Neural cell (in vitro differentiated cells): ENCODE results near the gene IDUA. TPM values are rescaled to one million over a fixed set of nuclear protein-coding genes. Genes with fewer than 3 reads are reported as not detected.

Experiments used
- H2AFZ ChIP-seq: fragments of 200-600, 300-800 bp; sonication (generic), shearing (Covaris generic); 2 replicates; pipeline ENCODE4 v1.6.0; 2014; ENCODE audit warnings: low read depth, mild to moderate bottlenecking, antibody characterized with exemption, low read length, moderate library complexity
- H3F3A ChIP-seq: fragments of 200-600 bp; shearing (Covaris generic); 2 replicates; pipeline ENCODE4 v1.6.1; 2016; ENCODE audit warnings: mild to moderate bottlenecking, moderate library complexity, mixed read lengths, antibody characterized with exemption, low read length; ENCODE audit not compliant: insufficient read depth, poor library complexity, severe bottlenecking
- H3K27ac ChIP-seq: fragments of 200-600, 300-800 bp; sonication (generic), shearing (Covaris generic); 2 replicates; pipeline ENCODE4 v1.5.1; 2014; ENCODE audit warnings: mild to moderate bottlenecking, low read length, moderate library complexity
- H3K27me3 ChIP-seq: fragments of 300-800, 200-600 bp; sonication (generic), shearing (Covaris generic); 2 replicates; pipeline ENCODE4 v1.6.0; 2014; ENCODE audit warnings: mild to moderate bottlenecking, low read depth, low read length, moderate library complexity; ENCODE audit not compliant: insufficient read depth
- H3K36me3 ChIP-seq: fragments of 300-800, 200-600 bp; sonication (generic), shearing (Covaris generic); 2 replicates; pipeline ENCODE4 v1.5.1; 2014; ENCODE audit warnings: mild to moderate bottlenecking, antibody characterized with exemption, low read length, moderate library complexity; ENCODE audit not compliant: insufficient read depth
- H3K4me2 ChIP-seq: fragments of 300-800, 200-600 bp; sonication (generic), shearing (Covaris generic); 2 replicates; pipeline ENCODE4 v1.6.0; 2014; ENCODE audit warnings: mild to moderate bottlenecking, low read length
- H3K4me3 ChIP-seq: fragments of 300-800, 200-600 bp; sonication (generic), shearing (Covaris generic); 2 replicates; pipeline ENCODE4 v1.5.1; 2014; ENCODE audit warnings: mild to moderate bottlenecking, low read length, moderate library complexity
- H3K79me2 ChIP-seq: fragments of 200-600 bp; shearing (Covaris generic); replicated peaks from 2 replicates; pipeline ENCODE4 v1.6.0; 2014; ENCODE audit warnings: mild to moderate bottlenecking, low read length, moderate library complexity; ENCODE audit not compliant: insufficient read depth
- H3K9ac ChIP-seq: fragments of 300-800, 200-600 bp; sonication (generic), shearing (Covaris generic); 2 replicates; pipeline ENCODE4 v1.6.1; 2016; ENCODE audit warnings: mild to moderate bottlenecking, low read length, mixed read lengths
- H3K9me2 ChIP-seq: fragments of 200-600 bp; shearing (Covaris generic); 2 replicates; pipeline ENCODE4 v1.6.1; 2016; ENCODE audit warnings: mild to moderate bottlenecking, low read length, mixed read lengths; ENCODE audit not compliant: insufficient read depth
- H3K9me3 ChIP-seq: fragments of 200-600, 300-800 bp; sonication (generic), shearing (Covaris generic); 2 replicates; pipeline ENCODE4 v1.6.1; 2016; ENCODE audit warnings: mild to moderate bottlenecking, mixed run types, low read length, moderate library complexity, mixed read lengths
- H4K20me1 ChIP-seq: fragments of 200-600 bp; shearing (Covaris generic); 2 replicates; pipeline ENCODE4 v1.6.1; 2016; ENCODE audit warnings: mild to moderate bottlenecking, mixed run types; ENCODE audit not compliant: insufficient read depth
- CTCF ChIP-seq: fragments of 450-650 bp; IDR thresholded peaks from 2 replicates; pipeline ENCODE4 v1.5.1; 2014; ENCODE audit warnings: antibody characterized with exemption, mild to moderate bottlenecking, moderate library complexity; ENCODE audit not compliant: poor library complexity, severe bottlenecking
- EP300 ChIP-seq: fragments of 450-650 bp; conservative IDR thresholded peaks from 2 replicates; pipeline ENCODE4 v1.6.1; 2014; ENCODE audit warnings: antibody characterized with exemption, mild to moderate bottlenecking, moderate library complexity; ENCODE audit not compliant: poor library complexity, severe bottlenecking
- EZH2 ChIP-seq: fragments of 200-600, 300-800 bp; shearing (Covaris generic), sonication (generic); IDR thresholded peaks from 2 replicates; pipeline ENCODE4 v1.6.1; 2014; ENCODE audit warnings: antibody characterized with exemption, low read length, borderline replicate concordance, mild to moderate bottlenecking; ENCODE audit not compliant: insufficient read depth, poor library complexity, severe bottlenecking
- MXI1 ChIP-seq: fragments of 450-650 bp; conservative IDR thresholded peaks from 2 replicates; pipeline ENCODE4 v1.6.1; 2014; ENCODE audit warnings: antibody characterized with exemption, mild to moderate bottlenecking; ENCODE audit not compliant: poor library complexity, severe bottlenecking
- POLR2AphosphoS5 ChIP-seq: IDR thresholded peaks from 2 replicates; pipeline ENCODE4 v1.6.1; 2012
- RAD21 ChIP-seq: fragments of 450-650 bp; conservative IDR thresholded peaks from 2 replicates; pipeline ENCODE4 v1.6.1; 2014; ENCODE audit warnings: antibody characterized with exemption, mild to moderate bottlenecking, moderate library complexity
- SMC3 ChIP-seq: fragments of 450-650 bp; conservative IDR thresholded peaks from 2 replicates; pipeline ENCODE4 v1.6.1; 2014; ENCODE audit warnings: antibody characterized with exemption, mild to moderate bottlenecking, moderate library complexity; ENCODE audit not compliant: poor library complexity
- TAF1 ChIP-seq: IDR thresholded peaks from 2 replicates; pipeline ENCODE4 v1.6.1; 2012; ENCODE audit warnings: low read depth
- polyA plus RNA-seq: library from polyadenylated mRNA; depleted of rRNA; stranded (reverse); fragments of >200 nt; gene quantifications from 2 replicates; pipeline ENCODE4 v1.2.3, GENCODE V29; 2014
- TF ChIP-seq, protein P1 (sequence below): IDR thresholded peaks from 2 replicates; pipeline ENCODE4 v1.6.1; 2012; ENCODE audit warnings: borderline replicate concordance

IDUA gene
- polyA plus RNA-seq, 1 donor from 2014 or later, result 12.7 TPM

DNA sequence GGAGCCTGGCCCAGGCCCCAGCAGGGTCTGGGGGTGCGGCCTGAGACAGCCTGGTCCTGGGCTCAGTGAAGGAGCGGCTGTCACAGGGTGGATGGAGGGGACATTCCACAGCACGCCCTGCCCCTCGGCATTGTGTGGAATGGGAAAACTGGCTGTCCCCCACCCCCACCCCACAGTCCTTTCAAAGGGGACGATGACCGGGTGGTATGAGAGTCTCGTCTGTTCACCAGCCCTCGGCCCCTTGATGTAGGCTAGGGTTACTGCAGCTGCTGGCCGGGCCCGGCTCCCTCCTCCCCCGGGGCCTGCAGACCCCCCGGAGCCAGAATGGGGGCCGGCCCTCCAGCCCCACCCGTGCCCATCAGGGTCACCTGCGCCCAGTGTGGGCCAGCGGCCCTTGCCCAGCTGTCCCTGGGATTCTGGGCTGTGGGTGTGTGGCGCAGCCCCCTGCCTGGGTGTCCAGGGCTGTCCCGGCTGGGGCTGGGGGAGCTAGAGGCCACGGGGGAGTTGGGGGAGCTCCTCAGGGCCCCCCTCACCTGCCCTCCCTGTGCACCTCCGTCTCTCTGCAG, 36.3 kb downstream of the IDUA start:
- no peak overlapping the region for H2AFZ ChIP-seq
- no peaks in the 10 kb centered on the region for H3K36me3 ChIP-seq
- TF ChIP-seq SMC3 (no peak), RAD21 (no peak), CTCF (no peak)
- TF ChIP-seq, protein P1, sequence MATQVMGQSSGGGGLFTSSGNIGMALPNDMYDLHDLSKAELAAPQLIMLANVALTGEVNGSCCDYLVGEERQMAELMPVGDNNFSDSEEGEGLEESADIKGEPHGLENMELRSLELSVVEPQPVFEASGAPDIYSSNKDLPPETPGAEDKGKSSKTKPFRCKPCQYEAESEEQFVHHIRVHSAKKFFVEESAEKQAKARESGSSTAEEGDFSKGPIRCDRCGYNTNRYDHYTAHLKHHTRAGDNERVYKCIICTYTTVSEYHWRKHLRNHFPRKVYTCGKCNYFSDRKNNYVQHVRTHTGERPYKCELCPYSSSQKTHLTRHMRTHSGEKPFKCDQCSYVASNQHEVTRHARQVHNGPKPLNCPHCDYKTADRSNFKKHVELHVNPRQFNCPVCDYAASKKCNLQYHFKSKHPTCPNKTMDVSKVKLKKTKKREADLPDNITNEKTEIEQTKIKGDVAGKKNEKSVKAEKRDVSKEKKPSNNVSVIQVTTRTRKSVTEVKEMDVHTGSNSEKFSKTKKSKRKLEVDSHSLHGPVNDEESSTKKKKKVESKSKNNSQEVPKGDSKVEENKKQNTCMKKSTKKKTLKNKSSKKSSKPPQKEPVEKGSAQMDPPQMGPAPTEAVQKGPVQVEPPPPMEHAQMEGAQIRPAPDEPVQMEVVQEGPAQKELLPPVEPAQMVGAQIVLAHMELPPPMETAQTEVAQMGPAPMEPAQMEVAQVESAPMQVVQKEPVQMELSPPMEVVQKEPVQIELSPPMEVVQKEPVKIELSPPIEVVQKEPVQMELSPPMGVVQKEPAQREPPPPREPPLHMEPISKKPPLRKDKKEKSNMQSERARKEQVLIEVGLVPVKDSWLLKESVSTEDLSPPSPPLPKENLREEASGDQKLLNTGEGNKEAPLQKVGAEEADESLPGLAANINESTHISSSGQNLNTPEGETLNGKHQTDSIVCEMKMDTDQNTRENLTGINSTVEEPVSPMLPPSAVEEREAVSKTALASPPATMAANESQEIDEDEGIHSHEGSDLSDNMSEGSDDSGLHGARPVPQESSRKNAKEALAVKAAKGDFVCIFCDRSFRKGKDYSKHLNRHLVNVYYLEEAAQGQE, result no peak

DNA sequence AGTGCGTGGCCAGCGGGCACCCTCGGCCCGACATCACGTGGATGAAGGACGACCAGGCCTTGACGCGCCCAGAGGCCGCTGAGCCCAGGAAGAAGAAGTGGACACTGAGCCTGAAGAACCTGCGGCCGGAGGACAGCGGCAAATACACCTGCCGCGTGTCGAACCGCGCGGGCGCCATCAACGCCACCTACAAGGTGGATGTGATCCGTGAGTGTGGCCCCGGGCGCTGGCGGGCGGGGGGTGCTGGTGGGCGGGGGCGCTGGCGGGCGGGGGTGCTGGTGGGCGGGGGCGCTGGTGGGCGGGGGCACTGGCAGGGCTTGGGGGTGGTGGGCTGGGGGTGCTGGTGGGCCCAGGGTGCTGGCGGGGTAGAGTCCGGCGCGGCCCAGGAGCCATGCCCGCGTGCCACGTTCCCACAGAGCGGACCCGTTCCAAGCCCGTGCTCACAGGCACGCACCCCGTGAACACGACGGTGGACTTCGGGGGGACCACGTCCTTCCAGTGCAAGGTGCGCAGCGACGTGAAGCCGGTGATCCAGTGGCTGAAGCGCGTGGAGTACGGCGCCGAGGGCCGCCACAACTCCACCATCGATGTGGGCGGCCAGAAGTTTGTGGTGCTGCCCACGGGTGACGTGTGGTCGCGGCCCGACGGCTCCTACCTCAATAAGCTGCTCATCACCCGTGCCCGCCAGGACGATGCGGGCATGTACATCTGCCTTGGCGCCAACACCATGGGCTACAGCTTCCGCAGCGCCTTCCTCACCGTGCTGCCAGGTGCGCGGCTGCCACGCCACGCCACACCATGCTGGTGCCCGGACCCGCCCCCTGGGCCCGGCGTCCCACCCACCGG, 37.3 kb downstream of the IDUA start:
- Histone ChIP-seq H3K36me3 (no peaks in the 10 kb centered on the region), H3F3A (no peaks in the 10 kb centered on the region), H3K9me2 (no peaks in the 10 kb centered on the region), H3K27ac (no peak overlapping the region), H3K4me3 (no peak overlapping the region), H3K79me2 (peaks cover 2% of the 10 kb centered on the region), H3K9me3 (no peaks in the 10 kb centered on the region), H3K9ac (no peak overlapping the region), H2AFZ (no peak overlapping the region), H3K27me3 (no peaks in the 10 kb centered on the region), H4K20me1 (no peaks in the 10 kb centered on the region), H3K4me2 (no peak overlapping the region)
- TF ChIP-seq POLR2AphosphoS5 (no peak), EP300 (no peak), EZH2 (no peak), SMC3 (no peak), TAF1 (no peak), CTCF (no peak), MXI1 (no peak), RAD21 (no peak)
- TF ChIP-seq, protein P1, result no peak

More for the DNA sequence above, 36.3 kb downstream of the IDUA start:
- Histone ChIP-seq H3K4me2 (no peak overlapping the region), H3K4me3 (no peak overlapping the region), H3K9me3 (no peaks in the 10 kb centered on the region), H3K27ac (no peak overlapping the region), H3K79me2 (peaks cover 4% of the 10 kb centered on the region), H4K20me1 (no peaks in the 10 kb centered on the region), H3K9ac (no peak overlapping the region), H3K9me2 (no peaks in the 10 kb centered on the region), H3K27me3 (no peaks in the 10 kb centered on the region), H3F3A (no peaks in the 10 kb centered on the region)
